GM12878 (cell line): ENCODE data around the gene HSPA1A. TPM values are rescaled to one million over a fixed set of nuclear protein-coding genes. Genes with fewer than 3 reads are reported as not detected.

ENCODE experiments used
- ASH2L ChIP-seq: fragments of 300-600, 200-600 bp; sonication (generic); IDR thresholded peaks from 2 replicates; pipeline ENCODE4 v1.6.1; 2017; ENCODE audit warnings: low read depth, mild to moderate bottlenecking, borderline replicate concordance
- CBFB ChIP-seq: IDR thresholded peaks from 2 replicates; pipeline ENCODE4 v1.6.1; 2016; ENCODE audit warnings: antibody characterized with exemption, low read depth
- CEBPB ChIP-seq, 2 experiments: fragments of 150-350 bp in 1 of 2; IDR thresholded peaks; 2 replicates each; pipeline ENCODE4 v1.6.1; 2012 to 2014; ENCODE audit warnings: low read depth in 2 of 2, low read length in 2 of 2, borderline replicate concordance in 1 of 2, inconsistent platforms in 1 of 2
- CHD4 ChIP-seq: fragments of 200-600 bp; sonication (generic); IDR thresholded peaks from 2 replicates; pipeline ENCODE4 v1.6.1; 2016; ENCODE audit warnings: mild to moderate bottlenecking
- E2F8 ChIP-seq: fragments of 450-650 bp; IDR thresholded peaks from 2 replicates; pipeline ENCODE4 v1.6.1; 2018; ENCODE audit warnings: mild to moderate bottlenecking, low read depth, moderate library complexity; ENCODE audit not compliant: partially characterized antibody
- IRF3 ChIP-seq: fragments of 450-650 bp; IDR thresholded peaks from 2 replicates; pipeline ENCODE4 v1.6.1; 2014; ENCODE audit warnings: mild to moderate bottlenecking
- JUND ChIP-seq: IDR thresholded peaks from 2 replicates; pipeline ENCODE4 v1.6.1; 2012; ENCODE audit warnings: low read depth, mild to moderate bottlenecking, low read length, improper control_type of control experiment, moderate library complexity
- KLF5 ChIP-seq: fragments of 450-650 bp; IDR thresholded peaks from 2 replicates; pipeline ENCODE4 v1.6.1; 2014; ENCODE audit warnings: mild to moderate bottlenecking; ENCODE audit not compliant: partially characterized antibody
- MYB ChIP-seq: fragments of 150-350 bp; IDR thresholded peaks from 2 replicates; pipeline ENCODE4 v1.6.1; 2014; ENCODE audit warnings: mild to moderate bottlenecking, low read depth, low read length, borderline replicate concordance
- NBN ChIP-seq: fragments of 450-650 bp; IDR thresholded peaks from 2 replicates; pipeline ENCODE4 v1.6.1; 2016
- PAX8 ChIP-seq: fragments of 450-650 bp; IDR thresholded peaks from 2 replicates; pipeline ENCODE4 v1.6.1; 2017; ENCODE audit warnings: mild to moderate bottlenecking, moderate library complexity
- SMAD1 ChIP-seq: fragments of 450-650 bp; IDR thresholded peaks from 2 replicates; pipeline ENCODE4 v1.6.1; 2018; ENCODE audit warnings: mild to moderate bottlenecking, low read depth; ENCODE audit not compliant: partially characterized antibody
- SP1 ChIP-seq: IDR thresholded peaks from one replicate; pipeline ENCODE4 v1.6.1; 2011; ENCODE audit warnings: low read depth, low read length
- SREBF2 ChIP-seq: IDR thresholded peaks from 2 replicates; pipeline ENCODE4 v1.6.1; 2012; ENCODE audit warnings: mild to moderate bottlenecking, low read length
- polyA plus RNA-seq, 11 experiments: library from polyadenylated mRNA; depleted of rRNA in 4 of 11; unstranded in 6 of 11; stranded (reverse) in 5 of 11; fragments of >200 nt; fragmentation: Nextera tagmentation in 4 of 11; fragmentation: Illumina TruSeq in 1 of 11; extraction: Ambion mirVana in 4 of 11; extraction: Trizol in 1 of 11; gene quantifications; 1 replicate in 1 of 11; 2 replicates in 10 of 11; pipeline versions ENCODE4 v1.2.1 to v1.2.3, GENCODE V29; 2011 to 2016; ENCODE audit warnings: inconsistent platforms in 2 of 11, missing spikeins in 2 of 11, low read depth in 1 of 11
- total RNA-seq, 4 experiments: library from RNA; depleted of rRNA in 3 of 4; stranded (reverse); fragments of >200 nt in 3 of 4; fragmentation: Illumina TruSeq in 1 of 4; extraction: Trizol in 1 of 4; gene quantifications; 2 replicates each; pipeline versions ENCODE4 v1.2.1 to v1.2.3, GENCODE V29; 2013 to 2021
- TF ChIP-seq, protein P1 (sequence below): fragments of 450-650 bp; formaldehyde crosslinking; IDR thresholded peaks from 2 replicates; pipeline ENCODE4 v1.4.0; 2022; ENCODE audit warnings: mild to moderate bottlenecking, moderate library complexity
- TF ChIP-seq, protein P2 (sequence below): IDR thresholded peaks from 2 replicates; pipeline ENCODE4 v1.6.1; 2012; ENCODE audit warnings: low read depth, low read length, improper control_type of control experiment
- TF ChIP-seq, protein P3 (sequence below): fragments of 150-350 bp; IDR thresholded peaks from 2 replicates; pipeline ENCODE4 v1.6.1; 2016; ENCODE audit warnings: low read depth, low read length

HSPA1A gene
- total and polyA plus RNA-seq, 10 of the 15 experiments (the other 5 are each of a cell fraction or from before 2014, with no cell fraction given), result 0.29 to 51.8 (median 17.5) TPM

- TF ChIP-seq IRF3, result peak; percentile 78
- TF ChIP-seq KLF5, result peak; percentile 78
- TF ChIP-seq NBN, result 0 out of 2 replicates have a peak, but pooled peaks have one; percentile 59
- TF ChIP-seq, protein P1, sequence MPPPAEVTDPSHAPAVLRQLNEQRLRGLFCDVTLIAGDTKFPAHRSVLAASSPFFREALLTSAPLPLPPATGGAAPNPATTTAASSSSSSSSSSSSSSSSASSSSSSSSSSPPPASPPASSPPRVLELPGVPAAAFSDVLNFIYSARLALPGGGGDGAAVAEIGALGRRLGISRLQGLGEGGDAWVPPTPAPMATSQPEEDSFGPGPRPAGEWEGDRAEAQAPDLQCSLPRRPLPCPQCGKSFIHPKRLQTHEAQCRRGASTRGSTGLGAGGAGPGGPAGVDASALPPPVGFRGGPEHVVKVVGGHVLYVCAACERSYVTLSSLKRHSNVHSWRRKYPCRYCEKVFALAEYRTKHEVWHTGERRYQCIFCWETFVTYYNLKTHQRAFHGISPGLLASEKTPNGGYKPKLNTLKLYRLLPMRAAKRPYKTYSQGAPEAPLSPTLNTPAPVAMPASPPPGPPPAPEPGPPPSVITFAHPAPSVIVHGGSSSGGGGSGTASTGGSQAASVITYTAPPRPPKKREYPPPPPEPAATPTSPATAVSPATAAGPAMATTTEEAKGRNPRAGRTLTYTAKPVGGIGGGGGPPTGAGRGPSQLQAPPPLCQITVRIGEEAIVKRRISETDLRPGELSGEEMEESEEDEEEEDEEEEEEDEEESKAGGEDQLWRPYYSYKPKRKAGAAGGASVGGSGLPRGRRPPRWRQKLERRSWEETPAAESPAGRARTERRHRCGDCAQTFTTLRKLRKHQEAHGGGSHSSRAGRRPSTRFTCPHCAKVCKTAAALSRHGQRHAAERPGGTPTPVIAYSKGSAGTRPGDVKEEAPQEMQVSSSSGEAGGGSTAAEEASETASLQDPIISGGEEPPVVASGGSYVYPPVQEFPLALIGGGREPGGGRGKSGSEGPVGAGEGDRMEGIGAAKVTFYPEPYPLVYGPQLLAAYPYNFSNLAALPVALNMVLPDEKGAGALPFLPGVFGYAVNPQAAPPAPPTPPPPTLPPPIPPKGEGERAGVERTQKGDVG (CRISPR knock-in tag), result 0 out of 2 replicates have a peak, but pooled peaks have one; percentile 60
- TF ChIP-seq, protein P2, sequence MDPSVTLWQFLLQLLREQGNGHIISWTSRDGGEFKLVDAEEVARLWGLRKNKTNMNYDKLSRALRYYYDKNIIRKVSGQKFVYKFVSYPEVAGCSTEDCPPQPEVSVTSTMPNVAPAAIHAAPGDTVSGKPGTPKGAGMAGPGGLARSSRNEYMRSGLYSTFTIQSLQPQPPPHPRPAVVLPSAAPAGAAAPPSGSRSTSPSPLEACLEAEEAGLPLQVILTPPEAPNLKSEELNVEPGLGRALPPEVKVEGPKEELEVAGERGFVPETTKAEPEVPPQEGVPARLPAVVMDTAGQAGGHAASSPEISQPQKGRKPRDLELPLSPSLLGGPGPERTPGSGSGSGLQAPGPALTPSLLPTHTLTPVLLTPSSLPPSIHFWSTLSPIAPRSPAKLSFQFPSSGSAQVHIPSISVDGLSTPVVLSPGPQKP, result no peak
- peak; percentile 90 for TF ChIP-seq SP1
- no peak for TF ChIP-seq ASH2L
- no peak for TF ChIP-seq E2F8
- peak; percentile 73; the same call in 1 of the 2 replicates for TF ChIP-seq CBFB
- TF ChIP-seq JUND, result no peak
- TF ChIP-seq PAX8, result no peak
- TF ChIP-seq MYB, result 0 out of 2 replicates have a peak, but pooled peaks have one; percentile 20
- TF ChIP-seq SREBF2, result no peak; the same call in 1 of the 2 replicates
- TF ChIP-seq CHD4, result no peak
- no peak for TF ChIP-seq SMAD1
- TF ChIP-seq, protein P3, sequence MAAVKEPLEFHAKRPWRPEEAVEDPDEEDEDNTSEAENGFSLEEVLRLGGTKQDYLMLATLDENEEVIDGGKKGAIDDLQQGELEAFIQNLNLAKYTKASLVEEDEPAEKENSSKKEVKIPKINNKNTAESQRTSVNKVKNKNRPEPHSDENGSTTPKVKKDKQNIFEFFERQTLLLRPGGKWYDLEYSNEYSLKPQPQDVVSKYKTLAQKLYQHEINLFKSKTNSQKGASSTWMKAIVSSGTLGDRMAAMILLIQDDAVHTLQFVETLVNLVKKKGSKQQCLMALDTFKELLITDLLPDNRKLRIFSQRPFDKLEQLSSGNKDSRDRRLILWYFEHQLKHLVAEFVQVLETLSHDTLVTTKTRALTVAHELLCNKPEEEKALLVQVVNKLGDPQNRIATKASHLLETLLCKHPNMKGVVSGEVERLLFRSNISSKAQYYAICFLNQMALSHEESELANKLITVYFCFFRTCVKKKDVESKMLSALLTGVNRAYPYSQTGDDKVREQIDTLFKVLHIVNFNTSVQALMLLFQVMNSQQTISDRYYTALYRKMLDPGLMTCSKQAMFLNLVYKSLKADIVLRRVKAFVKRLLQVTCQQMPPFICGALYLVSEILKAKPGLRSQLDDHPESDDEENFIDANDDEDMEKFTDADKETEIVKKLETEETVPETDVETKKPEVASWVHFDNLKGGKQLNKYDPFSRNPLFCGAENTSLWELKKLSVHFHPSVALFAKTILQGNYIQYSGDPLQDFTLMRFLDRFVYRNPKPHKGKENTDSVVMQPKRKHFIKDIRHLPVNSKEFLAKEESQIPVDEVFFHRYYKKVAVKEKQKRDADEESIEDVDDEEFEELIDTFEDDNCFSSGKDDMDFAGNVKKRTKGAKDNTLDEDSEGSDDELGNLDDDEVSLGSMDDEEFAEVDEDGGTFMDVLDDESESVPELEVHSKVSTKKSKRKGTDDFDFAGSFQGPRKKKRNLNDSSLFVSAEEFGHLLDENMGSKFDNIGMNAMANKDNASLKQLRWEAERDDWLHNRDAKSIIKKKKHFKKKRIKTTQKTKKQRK, result 0 out of 2 replicates have a peak, but pooled peaks have one; percentile 29
- no peak for TF ChIP-seq CEBPB (IDR thresholded peaks at IDR 0.05; ENCODE audit: borderline replicate concordance in 1 of 2, low read depth in 2 of 2, low read length in 2 of 2)
Observed at GRCh38 chr6:31862344-31863235, 47.2 kb downstream of the HSPA1A start, which contains the start of gene NEU1 (continued).
